ENCODE data around the gene SMARCA5.
"Not testable (repeated sequence)": the region's sequence is repeated elsewhere in the genome, so short reads cannot be mapped to it uniquely, and the experiment has no call there.

The SMARCA5 gene, protein sequence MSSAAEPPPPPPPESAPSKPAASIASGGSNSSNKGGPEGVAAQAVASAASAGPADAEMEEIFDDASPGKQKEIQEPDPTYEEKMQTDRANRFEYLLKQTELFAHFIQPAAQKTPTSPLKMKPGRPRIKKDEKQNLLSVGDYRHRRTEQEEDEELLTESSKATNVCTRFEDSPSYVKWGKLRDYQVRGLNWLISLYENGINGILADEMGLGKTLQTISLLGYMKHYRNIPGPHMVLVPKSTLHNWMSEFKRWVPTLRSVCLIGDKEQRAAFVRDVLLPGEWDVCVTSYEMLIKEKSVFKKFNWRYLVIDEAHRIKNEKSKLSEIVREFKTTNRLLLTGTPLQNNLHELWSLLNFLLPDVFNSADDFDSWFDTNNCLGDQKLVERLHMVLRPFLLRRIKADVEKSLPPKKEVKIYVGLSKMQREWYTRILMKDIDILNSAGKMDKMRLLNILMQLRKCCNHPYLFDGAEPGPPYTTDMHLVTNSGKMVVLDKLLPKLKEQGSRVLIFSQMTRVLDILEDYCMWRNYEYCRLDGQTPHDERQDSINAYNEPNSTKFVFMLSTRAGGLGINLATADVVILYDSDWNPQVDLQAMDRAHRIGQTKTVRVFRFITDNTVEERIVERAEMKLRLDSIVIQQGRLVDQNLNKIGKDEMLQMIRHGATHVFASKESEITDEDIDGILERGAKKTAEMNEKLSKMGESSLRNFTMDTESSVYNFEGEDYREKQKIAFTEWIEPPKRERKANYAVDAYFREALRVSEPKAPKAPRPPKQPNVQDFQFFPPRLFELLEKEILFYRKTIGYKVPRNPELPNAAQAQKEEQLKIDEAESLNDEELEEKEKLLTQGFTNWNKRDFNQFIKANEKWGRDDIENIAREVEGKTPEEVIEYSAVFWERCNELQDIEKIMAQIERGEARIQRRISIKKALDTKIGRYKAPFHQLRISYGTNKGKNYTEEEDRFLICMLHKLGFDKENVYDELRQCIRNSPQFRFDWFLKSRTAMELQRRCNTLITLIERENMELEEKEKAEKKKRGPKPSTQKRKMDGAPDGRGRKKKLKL

DNA sequence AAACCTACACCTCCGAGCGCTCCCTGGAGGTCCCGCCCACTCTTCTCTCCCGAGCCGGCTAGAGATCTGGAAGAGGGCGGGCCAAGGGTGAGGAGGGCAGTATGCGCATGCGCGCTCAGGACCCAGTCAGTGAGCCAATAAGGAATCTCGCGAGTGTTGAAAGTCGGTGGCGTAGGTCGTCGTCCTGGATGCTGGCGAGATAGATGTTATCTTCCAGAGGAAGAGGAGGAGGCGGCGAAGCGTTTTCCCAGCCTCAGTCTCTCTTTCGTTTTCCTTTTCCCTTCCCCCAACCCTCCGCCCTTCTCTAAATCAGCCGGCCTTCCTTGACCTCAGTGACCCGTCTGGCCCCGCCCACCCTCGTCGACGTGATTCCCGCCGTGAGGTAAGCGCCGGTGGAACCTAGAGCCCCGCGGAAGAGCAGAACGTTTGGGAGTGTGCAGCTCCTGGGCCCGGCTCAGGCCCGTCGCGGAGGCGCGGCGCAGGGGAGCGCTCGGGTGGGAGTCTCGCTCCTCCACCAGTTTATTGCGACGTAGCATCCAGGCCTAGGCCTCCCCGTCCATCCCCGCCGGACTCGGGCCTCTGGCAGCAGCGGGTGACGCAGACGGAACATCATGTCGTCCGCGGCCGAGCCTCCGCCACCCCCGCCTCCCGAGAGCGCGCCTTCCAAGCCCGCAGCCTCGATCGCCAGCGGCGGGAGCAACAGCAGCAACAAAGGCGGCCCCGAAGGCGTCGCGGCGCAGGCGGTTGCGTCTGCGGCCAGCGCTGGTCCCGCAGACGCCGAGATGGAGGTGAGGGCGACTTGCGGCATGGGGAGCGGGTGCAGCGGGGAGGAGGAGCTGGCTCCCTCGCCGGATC is at the start of gene SMARCA5:
Gene SMARCA5 (plus strand): TSS at position 389 of the 855 bp plus-strand sequence. CDS start 223 bp downstream, at position 612.
- peak; percentile 97 for DNase-seq

DNA sequence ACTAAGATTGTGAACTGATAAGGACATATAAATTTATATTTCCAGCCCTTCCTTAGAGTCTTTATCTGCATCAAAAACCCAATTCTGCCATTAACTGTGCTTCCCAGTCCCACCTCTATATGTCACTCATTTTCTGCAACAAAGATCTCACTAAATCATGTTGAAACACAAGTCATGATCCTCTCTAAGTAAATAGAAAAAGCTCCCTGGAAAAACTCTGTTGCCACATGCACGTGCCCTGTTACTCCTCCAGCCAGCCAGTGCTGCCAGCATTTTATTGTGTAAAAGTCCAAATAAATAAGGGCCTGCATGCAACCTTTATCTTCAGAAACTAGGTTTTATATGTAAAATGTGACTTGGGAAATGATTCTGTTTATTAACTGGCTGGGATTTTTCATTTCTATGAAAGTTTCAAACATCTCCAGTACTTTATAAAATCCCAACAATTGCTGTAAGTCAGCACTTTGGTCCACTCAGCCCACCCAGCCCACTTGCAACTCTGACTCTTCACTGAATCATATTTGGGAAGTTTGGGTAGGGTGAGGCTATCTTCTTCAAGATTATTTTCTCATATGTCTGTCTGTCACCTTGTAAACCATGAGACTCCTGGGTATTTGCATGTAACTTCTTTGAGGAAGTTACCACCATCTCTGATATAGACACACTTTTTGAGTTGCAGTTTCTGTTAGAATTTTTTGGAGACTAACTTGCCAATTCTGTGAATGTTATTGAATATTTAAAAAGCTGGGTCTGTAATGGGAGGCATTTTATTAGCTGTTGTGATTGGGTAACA is 40.0 kb upstream of the SMARCA5 start:
- no peak for DNase-seq

DNA sequence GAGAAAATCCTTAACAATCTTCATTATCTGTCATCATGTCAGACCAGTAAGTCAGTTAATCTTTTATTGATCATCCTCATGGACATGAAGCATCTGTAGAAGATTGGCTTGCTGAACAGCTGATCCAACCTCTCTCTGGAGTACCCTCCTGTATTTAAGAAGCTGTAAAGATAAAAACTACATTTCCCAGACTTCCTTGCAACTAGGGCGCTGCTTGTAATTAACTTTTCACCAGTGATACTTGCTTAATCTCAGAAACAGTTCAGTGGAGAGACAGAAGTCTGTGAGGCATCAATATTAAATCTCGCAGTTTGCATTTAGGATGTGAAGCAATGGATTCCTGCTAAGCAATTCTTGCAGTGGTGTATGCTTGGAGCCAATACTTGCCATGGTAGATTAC is 36.0 kb upstream of the SMARCA5 start:
- no peak for DNase-seq

DNA sequence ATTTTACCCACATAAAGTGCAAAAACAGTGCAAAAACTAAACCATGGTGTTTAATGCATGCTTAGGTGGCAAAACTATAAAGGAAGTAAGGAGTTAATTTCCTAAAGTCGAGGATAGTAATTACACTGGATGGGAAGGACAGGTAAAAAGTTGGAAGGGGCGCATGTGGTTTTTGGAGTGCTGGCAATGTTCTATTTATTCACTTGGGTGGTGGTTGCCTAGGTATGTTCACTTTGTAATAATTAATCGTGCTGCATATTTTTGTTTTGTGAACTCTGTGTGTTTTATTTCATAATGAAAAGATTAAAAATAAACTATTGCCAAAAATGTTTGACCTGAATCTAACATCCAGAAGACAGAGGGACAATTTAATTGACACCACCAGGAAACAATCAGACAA is 32.1 kb upstream of the SMARCA5 start:
- DNase-seq = no peak

DNA sequence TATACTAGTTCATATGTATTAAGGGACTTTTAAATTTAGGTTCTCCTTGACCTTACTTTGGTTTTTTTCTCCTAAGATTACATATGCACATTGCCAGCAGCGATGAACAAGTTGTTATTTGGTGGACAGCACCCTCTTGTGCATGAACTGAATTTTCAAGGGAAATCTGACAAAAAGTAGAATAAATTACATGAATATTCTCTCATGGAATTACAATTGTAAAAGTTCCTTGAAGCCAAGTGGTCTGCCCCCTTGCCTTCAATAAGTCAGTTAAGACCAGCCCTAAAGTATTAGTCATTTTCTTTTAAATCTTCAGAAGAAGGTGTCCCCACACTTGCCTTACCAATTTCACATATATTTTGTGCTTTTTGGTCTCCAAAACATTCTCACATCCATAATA is 30.7 kb upstream of the SMARCA5 start:
- peak; percentile 25 for DNase-seq

DNA sequence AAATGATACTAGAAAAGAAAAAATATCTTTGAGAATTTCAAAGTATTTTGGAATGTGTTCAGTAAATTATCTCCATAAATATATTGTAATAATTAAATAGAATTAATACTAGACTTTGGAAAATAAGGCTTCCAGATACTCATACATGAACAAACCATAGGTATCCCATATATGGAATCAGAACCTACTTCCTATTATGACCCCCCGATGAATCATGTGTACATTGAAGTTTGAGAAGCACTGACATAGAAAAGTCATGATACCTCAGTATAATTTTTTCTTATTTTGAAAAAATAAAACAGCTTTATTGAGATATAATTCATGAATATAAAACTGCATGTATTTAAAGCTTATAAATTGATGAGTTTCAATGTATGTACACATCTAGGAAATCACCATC is 27.2 kb upstream of the SMARCA5 start:
- no peak for DNase-seq

DNA sequence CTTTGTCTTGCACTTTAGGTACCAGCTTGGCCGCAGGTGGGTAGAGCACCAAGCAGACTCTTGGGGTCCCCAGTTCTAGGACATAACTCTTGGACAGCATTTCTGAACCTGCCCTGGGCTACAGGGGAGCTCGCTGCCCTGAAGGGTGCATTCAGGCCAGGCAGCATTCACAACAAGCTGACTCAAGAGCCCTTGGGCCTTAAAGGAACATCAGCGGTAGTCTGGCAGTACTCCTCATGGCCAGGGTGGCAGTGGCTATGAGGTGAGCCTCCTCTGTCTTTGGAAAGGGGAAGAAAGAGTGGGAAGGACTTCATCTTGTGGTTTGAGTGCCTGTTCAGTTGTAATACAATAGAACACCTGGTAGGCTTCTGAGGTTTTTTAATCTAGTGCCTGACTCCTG is 24.8 kb upstream of the SMARCA5 start:
- no peak for DNase-seq

DNA sequence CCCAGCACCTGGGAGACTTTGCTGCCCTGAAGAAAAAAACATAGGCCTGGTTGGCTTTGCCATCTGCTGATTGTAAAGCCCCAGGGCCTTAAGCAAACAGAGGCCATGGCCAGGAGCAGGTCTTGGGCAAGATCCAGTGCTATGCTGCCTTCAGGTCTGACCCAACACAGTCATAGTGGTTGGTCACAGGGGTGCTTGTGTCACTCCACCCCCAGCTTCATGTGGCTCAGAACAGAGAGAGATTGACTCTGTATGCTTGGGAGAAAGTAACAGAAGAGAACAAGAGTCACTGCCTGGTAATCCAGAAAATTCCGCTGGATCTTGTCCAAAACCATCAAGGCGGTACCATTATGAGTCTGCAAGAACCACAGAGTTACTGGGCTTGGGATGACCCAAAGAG is 24.4 kb upstream of the SMARCA5 start:
- no peak for DNase-seq

DNA sequence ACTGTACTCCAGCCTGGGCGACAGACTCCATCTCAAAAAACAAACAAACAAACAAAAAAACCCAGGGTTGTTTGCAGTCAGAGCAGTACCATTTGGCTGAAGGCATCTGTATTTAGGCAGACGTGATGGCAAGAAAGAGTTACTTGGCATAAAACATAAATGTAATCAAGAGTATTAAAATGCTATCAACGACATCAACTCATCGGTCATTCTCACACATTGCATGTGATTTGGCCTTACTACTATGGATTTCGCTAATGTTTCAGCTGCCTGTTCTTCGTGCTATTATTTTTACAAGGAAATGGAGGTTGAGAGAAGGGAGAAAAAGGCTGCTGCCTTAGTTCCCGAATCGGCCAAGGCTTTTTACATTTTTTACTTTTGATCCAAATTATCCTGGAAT is 15.5 kb upstream of the SMARCA5 start:
- no peak for DNase-seq

DNA sequence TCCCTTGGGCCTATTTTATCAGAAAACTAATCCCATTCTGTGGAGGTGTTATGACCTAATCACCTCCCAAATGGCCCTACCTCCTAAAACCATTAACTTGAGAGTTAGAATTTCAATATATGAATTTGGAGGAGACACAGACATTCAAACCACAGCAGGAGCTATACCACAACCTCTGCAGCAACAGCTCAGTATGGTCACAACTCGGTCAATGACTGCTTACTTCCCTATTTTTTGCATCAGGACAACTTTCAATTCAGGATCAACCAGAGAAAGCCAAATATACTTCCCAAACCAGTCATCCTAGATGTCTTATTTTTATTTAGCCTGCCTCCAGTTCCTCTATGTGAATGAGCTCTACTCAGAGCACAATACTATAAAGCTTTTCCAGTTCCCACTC is 11.3 kb upstream of the SMARCA5 start:
- DNase-seq = no peak

DNA sequence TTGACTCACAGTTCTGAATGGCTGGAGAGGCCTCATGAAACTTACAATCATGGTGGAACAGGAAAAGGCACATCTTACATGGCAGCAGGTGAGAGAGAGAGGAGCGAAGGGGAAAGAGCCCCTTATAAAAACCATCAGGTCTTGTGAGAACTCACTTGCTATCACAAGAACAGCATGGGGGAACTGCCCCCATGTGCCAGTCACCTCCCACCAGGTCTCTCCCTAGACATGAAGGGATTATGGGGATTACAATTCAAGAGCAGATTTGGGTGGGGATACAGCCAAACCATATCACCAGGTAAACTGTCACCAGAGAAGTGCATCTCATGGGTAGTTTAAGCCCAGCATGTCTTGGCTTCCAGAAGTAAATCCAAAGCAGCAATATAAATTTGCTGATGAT is 7.5 kb upstream of the SMARCA5 start:
- DNase-seq = no peak

DNA sequence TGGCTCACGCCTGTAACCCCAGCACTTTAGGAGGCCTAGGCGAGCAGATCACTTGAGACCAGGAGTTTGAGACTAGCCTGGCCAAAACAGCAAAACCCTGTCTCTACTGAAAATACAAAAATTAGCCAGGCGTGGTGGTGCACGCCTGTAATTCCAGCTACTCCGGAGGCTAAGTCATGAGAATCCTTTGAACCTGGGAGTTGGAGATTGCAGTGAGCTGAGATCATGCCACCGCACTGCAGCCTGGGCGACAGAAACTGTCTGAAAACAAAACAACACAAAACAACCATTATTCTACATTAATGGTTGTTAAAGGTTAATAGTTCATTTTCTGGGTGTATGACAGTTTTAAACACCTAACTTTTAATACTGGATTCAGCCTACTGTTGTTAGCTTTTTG is 1.6 kb upstream of the SMARCA5 start:
- no peak for DNase-seq

DNA sequence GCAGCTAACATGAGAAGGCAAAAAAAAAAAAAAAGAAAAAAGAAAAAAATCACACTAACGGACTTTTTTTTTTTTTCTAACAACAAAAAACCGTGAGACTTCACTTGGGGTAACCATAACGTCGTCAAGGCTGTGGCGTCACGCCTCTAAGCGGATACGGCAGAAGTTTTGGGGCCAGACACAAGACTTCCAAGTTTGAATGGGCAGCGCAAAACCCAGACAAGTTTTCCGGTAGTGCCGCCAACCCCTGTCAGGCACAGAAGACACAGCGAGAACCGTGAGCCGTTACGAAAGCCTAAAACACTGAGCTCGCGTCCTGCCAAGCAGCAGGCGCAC is 556 bp upstream of the SMARCA5 start:
- DNase-seq = no peak

DNA sequence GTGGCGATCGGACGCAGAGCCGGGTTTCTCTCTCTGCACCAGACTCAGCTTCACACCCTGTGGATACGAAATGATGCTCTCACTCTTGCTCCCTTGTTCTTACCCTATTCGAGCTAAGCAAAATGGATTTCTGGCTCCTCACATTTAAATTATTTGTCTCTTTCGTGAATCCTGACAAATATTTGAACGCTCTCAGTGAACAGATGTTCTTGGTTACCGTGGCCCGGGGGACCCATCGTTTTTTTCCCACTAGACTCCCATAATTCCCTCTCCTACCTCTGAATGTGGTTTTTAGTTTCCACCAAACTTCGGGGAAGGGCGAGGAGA is 630 bp downstream of the SMARCA5 start:
- DNase-seq = no peak

DNA sequence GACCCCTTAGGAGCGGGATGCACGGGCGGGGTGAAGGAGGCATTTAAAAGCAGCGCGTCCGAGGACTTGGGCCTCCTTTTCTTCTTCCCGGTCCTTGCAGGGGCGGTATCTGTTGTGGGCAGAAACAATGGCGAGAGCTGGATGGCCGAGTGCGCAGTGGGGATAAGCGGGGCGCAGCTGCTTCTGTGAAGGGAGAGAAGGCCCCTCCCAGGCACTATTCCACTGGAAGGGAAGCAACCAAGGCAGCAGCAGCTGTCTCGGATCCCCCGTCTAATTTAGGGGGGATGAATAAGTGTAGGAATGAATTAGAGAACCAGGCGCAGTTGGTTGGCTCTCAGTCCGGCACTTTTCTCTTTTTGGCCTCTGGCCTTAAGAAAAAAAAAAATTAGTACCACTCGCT is 995 bp downstream of the SMARCA5 start:
- DNase-seq = peak; percentile 84

DNA sequence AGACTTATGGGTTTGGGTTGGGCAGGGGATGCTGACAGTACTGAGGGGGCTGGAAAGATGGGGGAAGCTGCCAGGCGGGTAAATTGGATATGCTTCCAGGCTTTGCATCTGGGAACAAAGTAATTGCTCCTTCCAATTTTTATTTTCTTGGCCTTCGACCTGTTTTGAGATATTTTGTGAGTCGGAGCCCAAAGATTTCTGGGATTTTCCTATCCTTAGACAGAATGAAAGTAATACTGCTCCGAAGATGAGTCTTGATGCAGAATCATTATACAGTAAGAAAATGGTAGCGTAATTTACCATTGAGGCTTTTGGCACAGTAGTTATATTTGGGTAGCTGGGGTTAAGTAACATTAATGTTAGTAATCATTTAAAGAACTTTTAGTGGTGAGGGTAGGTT is 1.4 kb downstream of the SMARCA5 start:
- DNase-seq = no peak

DNA sequence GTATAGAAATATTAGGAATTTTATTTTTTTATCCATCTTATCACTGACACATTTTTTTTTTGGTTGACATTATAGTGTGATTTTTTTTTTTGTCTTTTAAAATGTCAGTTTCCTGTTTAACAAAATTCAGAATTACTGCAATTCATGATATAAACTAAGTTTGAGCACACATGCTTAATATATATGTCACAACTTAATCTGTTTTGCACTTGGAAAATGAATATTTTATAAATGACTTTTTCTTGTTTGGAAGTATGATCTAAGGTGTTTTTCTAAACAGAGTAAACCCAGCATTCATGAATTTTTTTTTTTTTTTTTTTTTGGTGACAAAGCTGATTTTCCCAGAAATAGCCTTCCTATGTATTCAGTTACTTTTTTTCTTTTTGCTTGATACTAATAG is 2.4 kb downstream of the SMARCA5 start:
- DNase-seq = no peak

DNA sequence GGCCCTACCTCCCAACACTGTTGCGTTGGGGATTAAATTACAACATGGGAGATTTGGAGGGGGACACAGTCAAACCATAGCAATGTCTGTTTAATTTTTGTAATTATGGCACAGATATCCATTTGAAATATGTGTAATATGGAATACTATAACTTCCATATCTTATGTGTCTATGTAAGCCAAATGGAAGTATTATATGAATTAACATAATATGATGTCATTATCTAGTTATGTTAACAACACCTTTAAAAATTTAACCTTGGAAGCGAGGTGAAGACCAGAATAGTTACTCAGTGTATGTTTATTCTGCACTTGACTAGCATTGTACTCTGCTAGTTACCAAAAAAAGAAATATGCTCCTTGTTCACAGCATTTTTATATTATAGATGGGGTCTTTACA is 4.3 kb downstream of the SMARCA5 start:
- DNase-seq = no peak

DNA sequence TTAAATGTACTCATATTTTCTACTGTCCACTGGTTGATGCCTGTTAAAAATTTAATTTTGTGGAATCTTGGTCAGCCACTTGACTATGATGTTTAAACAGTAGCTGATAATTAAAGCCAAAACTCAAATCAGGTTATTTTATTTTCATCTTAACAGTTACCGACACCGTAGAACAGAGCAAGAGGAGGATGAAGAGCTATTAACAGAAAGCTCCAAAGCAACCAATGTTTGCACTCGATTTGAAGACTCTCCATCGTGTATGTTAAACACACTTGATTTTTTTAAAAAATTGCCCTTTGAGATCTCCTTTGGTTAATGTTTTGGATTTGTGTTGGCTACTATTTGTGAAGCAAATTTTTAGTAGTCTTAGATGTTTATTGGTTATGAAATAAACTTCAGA is 10.7 kb downstream of the SMARCA5 start:
- DNase-seq = no peak

DNA sequence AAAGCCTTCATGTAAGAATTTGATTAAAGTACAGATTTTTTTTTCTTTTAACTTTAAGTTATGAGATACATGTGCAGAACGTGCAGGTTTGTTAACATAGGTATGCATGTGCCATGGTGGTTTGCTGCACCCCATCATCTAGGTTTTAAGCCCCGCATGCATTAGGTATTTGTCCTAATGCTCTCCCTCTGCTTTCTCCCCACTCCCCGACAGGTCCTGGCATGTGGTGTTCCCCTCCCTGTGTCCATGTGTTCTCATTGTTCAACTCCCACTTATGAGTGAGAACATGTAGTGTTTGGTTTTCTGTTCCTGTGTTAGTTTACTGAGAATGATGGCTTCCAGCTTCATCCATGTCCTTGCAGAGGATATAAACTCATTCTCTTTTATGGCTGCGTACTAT is 14.5 kb downstream of the SMARCA5 start:
- DNase-seq = not testable (repeated sequence)

DNA sequence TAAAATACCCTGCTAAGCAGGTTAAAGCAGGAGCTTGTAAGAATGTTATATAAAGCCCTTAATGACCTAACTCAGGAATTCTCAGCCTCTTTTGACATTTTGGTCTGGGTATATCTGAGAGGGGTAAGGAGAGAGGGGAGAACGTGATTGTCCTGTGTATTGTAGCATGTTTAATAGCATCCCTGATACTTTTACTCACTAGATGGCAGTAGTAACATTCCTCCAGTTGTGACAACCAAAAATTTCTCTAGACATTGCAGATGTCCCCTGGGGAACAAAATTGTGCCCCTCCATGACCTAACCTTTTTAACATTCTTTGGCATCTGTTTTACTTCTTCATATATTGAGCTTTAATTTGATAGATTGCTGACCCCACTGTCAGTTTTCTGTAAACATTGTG is 17.9 kb downstream of the SMARCA5 start:
- no peak for DNase-seq

DNA sequence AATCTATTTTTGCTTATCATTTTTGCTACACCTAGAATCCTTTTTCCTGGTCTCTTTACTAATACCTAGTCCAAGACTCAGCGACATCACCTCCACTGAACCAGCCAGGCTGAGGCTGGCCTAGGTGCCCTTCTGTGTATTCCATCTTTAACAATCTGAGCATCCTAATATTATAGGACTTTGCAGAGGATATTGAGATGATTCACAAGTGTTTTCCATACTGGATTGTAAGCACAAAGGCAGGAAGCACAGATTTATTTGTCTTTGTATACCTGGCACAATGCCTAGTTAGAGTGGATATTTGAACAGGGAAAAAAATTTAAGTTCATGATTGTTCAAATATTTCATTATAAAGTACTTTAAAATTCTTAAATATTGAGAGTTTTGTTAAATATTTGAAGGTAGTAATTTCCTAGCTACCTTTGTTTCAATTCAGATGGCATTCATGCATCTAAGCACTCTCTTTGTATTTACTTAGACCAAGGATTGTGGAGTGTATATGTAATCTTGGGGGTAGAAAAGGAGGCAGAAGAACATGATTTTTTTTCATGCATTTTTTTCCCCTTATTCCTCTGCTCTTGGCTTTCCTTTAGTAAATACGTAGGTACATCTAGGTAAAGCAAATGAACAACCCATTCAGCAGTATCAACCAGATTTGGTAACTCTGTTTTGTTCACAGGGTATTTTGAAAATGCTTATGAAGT is 18.4 kb downstream of the SMARCA5 start:
- no peak for DNase-seq

Measured in right hindlimb (tissue), 1 donor.